Occipital lobe (tissue), 2 donors: ENCODE data around the gene LACTB. TPM values are rescaled to one million over a fixed set of nuclear protein-coding genes. Genes with fewer than 3 reads are reported as not detected.
"Not testable (repeated sequence)": the region's sequence is repeated elsewhere in the genome, so short reads cannot be mapped to it uniquely, and the experiment has no call there.

ENCODE experiments used
- DNase-seq: peaks from one replicate; lab custom pipeline; 2025; lab: John Stamatoyannopoulos, UW
- total RNA-seq: library from RNA; depleted of rRNA; stranded (reverse); fragments of >200 nt; gene quantifications from one replicate; pipeline ENCODE4 v1.2.3, GENCODE V29; 2014

LACTB gene
- total RNA-seq, 1 donor from 2014 or later: 20.0 TPM

- DNase-seq: no peak
Observed at GRCh38 chr15:63089260-63090043, 32.2 kb upstream of the LACTB start.

GRCh38 chr15:63090472-63090871, 31.2 kb upstream of the LACTB start:
- no peak for DNase-seq

GRCh38 chr15:63090887-63091286, 30.8 kb upstream of the LACTB start:
- no peak for DNase-seq

- DNase-seq: no peak
Observed at GRCh38 chr15:63091679-63092446, 29.8 kb upstream of the LACTB start.

GRCh38 chr15:63093486-63094205, 28.0 kb upstream of the LACTB start:
- DNase-seq: peak; percentile 70

GRCh38 chr15:63094495-63094931, 27.1 kb upstream of the LACTB start:
- DNase-seq: no peak

- no peak for DNase-seq
Observed at GRCh38 chr15:63096178-63096577, 25.5 kb upstream of the LACTB start.

- DNase-seq: not testable (repeated sequence)
Observed at GRCh38 chr15:63098901-63099300, 22.8 kb upstream of the LACTB start.

- DNase-seq: not testable (repeated sequence)
Observed at GRCh38 chr15:63099581-63099980, 22.1 kb upstream of the LACTB start.

GRCh38 chr15:63103416-63103815, 18.2 kb upstream of the LACTB start:
- no peak for DNase-seq

- DNase-seq: no peak
Observed at GRCh38 chr15:63104727-63105126, 16.9 kb upstream of the LACTB start.

- not testable (repeated sequence) for DNase-seq
Observed at GRCh38 chr15:63105354-63105753, 16.3 kb upstream of the LACTB start.

- DNase-seq: no peak
Observed at GRCh38 chr15:63107895-63108546, 13.6 kb upstream of the LACTB start.

GRCh38 chr15:63109498-63109897, 12.2 kb upstream of the LACTB start:
- no peak for DNase-seq

- DNase-seq: no peak
Observed at GRCh38 chr15:63109920-63110319, 11.7 kb upstream of the LACTB start.

- no peak for DNase-seq
Observed at GRCh38 chr15:63110428-63111026, 11.1 kb upstream of the LACTB start.

- DNase-seq: no peak
Observed at GRCh38 chr15:63111481-63111880, 10.2 kb upstream of the LACTB start.

- no peak for DNase-seq
Observed at GRCh38 chr15:63112871-63113270, 8.8 kb upstream of the LACTB start.

GRCh38 chr15:63114465-63114864, 7.2 kb upstream of the LACTB start:
- DNase-seq: no peak

GRCh38 chr15:63118854-63119253, 2.8 kb upstream of the LACTB start:
- DNase-seq: no peak
